ENCODE results near the gene PFN1. TPM values are rescaled to one million over a fixed set of nuclear protein-coding genes. Genes with fewer than 3 reads are reported as not detected.
A peak's percentile ranks its signal among the peaks of the same experiment; 100 is the strongest.

Gene PFN1
- total RNA-seq, 1 donor from 2014 or later, result 509 TPM

DNA sequence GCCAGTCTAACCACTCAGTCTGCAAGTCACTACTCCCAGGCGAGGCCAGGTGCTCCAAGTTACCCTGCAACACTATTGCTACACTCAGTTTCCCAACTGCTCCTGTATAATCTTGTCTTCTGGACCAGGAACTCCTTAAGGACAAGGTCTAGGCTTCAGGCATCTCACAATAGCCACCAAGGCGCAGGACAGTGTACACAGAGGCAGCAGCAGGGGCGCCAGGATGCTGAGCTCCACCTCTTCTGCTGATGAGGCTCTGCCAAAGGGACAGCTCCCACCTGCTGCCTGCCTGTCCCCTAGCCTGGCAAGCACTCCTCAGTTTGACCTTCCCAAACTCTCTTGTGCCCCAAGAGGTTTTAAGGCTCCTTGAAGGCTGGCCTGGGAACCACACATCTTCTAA lies 11.9 kb downstream of the PFN1 start:
- Mint-ChIP-seq H3K4me3 (ENCODE audit: unreplicated experiment) (no peak overlapping the region), H3K36me3 (ENCODE audit: unreplicated experiment) (peaks cover 8% of the 10 kb centered on the region), H3K27me3 (ENCODE audit: unreplicated experiment) (no peaks in the 10 kb centered on the region), H3K9me3 (ENCODE audit: unreplicated experiment) (no peaks in the 10 kb centered on the region), H3K4me1 (ENCODE audit: unreplicated experiment) (peaks cover 31% of the 10 kb centered on the region), H3K27ac (ENCODE audit: unreplicated experiment) (no peak overlapping the region)
- no peak for DNase-seq (ENCODE audit: extremely low spot score, unreplicated experiment)
- TF ChIP-seq, protein P1, sequence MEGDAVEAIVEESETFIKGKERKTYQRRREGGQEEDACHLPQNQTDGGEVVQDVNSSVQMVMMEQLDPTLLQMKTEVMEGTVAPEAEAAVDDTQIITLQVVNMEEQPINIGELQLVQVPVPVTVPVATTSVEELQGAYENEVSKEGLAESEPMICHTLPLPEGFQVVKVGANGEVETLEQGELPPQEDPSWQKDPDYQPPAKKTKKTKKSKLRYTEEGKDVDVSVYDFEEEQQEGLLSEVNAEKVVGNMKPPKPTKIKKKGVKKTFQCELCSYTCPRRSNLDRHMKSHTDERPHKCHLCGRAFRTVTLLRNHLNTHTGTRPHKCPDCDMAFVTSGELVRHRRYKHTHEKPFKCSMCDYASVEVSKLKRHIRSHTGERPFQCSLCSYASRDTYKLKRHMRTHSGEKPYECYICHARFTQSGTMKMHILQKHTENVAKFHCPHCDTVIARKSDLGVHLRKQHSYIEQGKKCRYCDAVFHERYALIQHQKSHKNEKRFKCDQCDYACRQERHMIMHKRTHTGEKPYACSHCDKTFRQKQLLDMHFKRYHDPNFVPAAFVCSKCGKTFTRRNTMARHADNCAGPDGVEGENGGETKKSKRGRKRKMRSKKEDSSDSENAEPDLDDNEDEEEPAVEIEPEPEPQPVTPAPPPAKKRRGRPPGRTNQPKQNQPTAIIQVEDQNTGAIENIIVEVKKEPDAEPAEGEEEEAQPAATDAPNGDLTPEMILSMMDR (IDR thresholded peaks at IDR 0.05), result no peak

DNA sequence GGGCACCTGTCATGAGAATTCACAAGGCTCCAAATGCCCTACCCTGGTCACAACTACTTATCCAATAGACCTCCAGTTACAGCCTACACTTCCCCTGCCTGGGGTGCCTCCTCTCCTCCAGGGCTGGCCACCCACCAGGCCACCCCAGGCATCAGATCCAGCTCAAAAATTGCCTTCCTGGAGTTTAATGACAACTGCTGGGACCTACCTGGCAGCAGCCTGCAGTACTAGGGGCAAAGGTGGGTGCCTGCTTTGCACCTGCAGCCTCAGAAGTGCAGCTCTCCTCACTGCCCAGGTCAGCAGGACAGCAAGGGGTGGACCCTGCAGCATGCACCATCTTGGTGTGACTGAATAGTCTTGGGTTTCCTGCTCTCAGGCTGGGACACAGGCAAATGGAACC lies 12.7 kb downstream of the PFN1 start:
- no peak overlapping the region for H3K4me3 Mint-ChIP-seq (ENCODE audit: unreplicated experiment)
- no peaks in the 10 kb centered on the region for H3K27me3 Mint-ChIP-seq (ENCODE audit: unreplicated experiment)
- H3K9me3 Mint-ChIP-seq (ENCODE audit: unreplicated experiment), result no peaks in the 10 kb centered on the region
- H3K27ac Mint-ChIP-seq (ENCODE audit: unreplicated experiment), result no peak overlapping the region
- TF ChIP-seq, protein P1 (IDR thresholded peaks at IDR 0.05), result no peak
- DNase-seq (ENCODE audit: extremely low spot score, unreplicated experiment), result no peak
- H3K36me3 Mint-ChIP-seq (ENCODE audit: unreplicated experiment), result peaks cover 9% of the 10 kb centered on the region
- H3K4me1 Mint-ChIP-seq (ENCODE audit: unreplicated experiment), result peaks cover 25% of the 10 kb centered on the region

DNA sequence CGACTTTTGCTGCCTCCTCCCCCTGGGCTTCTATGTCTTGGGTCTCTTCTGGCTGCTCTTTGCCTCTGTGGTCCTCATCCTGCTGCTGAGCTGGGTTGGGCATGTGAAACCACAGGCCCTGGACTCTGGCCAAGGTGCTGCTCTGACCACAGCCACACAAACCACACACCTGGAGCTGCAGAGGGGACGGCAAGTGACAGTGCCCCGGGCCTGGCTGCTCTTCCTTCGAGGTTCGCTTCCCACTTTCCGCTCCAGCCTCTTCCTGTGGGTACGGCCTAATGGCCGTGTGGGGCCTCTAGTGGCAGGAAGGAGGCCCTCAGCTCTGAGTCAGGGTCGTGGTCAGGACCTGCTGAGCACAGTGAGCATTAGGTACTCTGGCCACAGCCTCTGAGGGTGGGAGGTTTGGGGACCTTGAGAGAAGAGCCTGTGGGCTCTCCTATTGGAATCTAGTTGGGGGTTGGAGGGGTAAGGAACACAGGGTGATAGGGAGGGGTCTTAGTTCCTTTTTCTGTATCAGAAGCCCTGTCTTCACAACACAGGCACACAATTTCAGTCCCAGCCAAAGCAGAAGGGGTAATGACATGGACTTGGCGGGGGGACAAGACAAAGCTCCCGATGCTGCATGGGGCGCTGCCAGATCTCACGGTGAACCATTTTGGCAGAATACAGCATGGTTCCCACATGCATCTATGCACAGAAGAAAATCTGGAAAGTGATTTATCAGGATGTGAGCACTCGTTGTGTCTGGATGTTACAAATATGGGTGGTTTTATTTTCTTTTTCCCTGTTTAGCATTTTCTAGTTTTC lies 14.0 kb downstream of the PFN1 start:
- Mint-ChIP-seq H3K27ac (ENCODE audit: unreplicated experiment) (peak overlapping the region; percentile 19), H3K27me3 (ENCODE audit: unreplicated experiment) (no peaks in the 10 kb centered on the region), H3K4me3 (ENCODE audit: unreplicated experiment) (no peak overlapping the region), H3K9me3 (ENCODE audit: unreplicated experiment) (no peaks in the 10 kb centered on the region), H3K36me3 (ENCODE audit: unreplicated experiment) (peaks cover 9% of the 10 kb centered on the region), H3K4me1 (ENCODE audit: unreplicated experiment) (peaks cover 21% of the 10 kb centered on the region)
- DNase-seq (ENCODE audit: extremely low spot score, unreplicated experiment), result no peak
- TF ChIP-seq, protein P1 (IDR thresholded peaks at IDR 0.05), result peak; percentile 25

DNA sequence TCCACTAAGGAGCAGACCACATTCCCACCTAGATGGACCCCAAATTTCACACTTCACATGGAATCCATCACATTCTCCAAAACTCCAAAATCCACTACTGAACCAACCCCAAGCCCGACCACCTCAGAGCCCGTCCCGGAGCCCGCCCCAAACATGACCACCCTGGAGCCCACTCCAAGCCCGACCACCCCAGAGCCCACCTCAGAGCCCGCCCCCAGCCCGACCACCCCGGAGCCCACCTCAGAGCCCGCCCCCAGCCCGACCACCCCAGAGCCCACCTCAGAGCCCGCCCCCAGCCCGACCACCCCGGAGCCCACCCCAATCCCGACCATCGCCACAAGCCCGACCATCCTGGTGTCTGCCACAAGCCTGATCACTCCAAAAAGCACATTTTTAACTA lies 14.7 kb downstream of the PFN1 start:
- no peak for DNase-seq (ENCODE audit: extremely low spot score, unreplicated experiment)
- H3K4me1 Mint-ChIP-seq (ENCODE audit: unreplicated experiment), result peaks cover 14% of the 10 kb centered on the region
- peaks cover 9% of the 10 kb centered on the region for H3K36me3 Mint-ChIP-seq (ENCODE audit: unreplicated experiment)
- H3K27me3 Mint-ChIP-seq (ENCODE audit: unreplicated experiment), result no peaks in the 10 kb centered on the region
- H3K4me3 Mint-ChIP-seq (ENCODE audit: unreplicated experiment), result no peak overlapping the region
- H3K27ac Mint-ChIP-seq (ENCODE audit: unreplicated experiment), result no peak overlapping the region
- no peaks in the 10 kb centered on the region for H3K9me3 Mint-ChIP-seq (ENCODE audit: unreplicated experiment)
- TF ChIP-seq, protein P1 (IDR thresholded peaks at IDR 0.05), result no peak

DNA sequence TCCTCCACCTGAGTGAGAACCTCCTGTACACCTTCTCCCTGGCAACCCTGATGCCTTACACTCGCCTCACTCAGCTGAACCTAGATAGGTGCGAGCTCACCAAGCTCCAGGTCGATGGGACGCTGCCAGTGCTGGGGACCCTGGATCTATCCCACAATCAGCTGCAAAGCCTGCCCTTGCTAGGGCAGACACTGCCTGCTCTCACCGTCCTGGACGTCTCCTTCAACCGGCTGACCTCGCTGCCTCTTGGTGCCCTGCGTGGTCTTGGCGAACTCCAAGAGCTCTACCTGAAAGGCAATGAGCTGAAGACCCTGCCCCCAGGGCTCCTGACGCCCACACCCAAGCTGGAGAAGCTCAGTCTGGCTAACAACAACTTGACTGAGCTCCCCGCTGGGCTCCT lies 15.6 kb downstream of the PFN1 start:
- H3K36me3 Mint-ChIP-seq (ENCODE audit: unreplicated experiment), result peaks cover 9% of the 10 kb centered on the region
- H3K9me3 Mint-ChIP-seq (ENCODE audit: unreplicated experiment), result no peaks in the 10 kb centered on the region
- TF ChIP-seq, protein P1 (IDR thresholded peaks at IDR 0.05), result no peak
- peaks cover 8% of the 10 kb centered on the region for H3K4me1 Mint-ChIP-seq (ENCODE audit: unreplicated experiment)
- DNase-seq (ENCODE audit: extremely low spot score, unreplicated experiment), result no peak
- no peaks in the 10 kb centered on the region for H3K27me3 Mint-ChIP-seq (ENCODE audit: unreplicated experiment)
- H3K4me3 Mint-ChIP-seq (ENCODE audit: unreplicated experiment), result no peak overlapping the region
- H3K27ac Mint-ChIP-seq (ENCODE audit: unreplicated experiment), result no peak overlapping the region

Data from osteocyte (in vitro differentiated cells).